ENCODE measurements around the gene SLC25A48. TPM values are rescaled to one million over a fixed set of nuclear protein-coding genes. Genes with fewer than 3 reads are reported as not detected.

SLC25A48 gene
- total RNA-seq, 1 donor from 2014 or later = not detected

DNA sequence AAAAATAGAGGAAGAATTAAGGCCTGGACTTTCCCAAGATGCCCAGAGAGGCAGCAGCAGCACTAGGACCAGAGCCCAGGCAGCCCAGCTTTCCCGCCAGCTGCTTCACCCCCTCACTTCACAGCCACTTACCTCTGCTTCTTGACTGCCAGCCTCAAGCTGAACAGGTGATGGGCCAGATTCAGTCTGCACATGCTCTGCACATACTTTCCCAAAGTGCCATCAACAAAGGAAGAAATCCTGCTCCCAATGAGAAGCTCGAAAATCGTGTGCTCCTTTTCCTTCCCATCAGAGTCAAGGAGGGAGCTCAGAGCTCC, 4.1 kb upstream of the SLC25A48 start:
- CTCF ChIA-PET = no interaction called here
- Mint-ChIP-seq H3K4me1 (peaks cover 4% of the 10 kb centered on the region), H3K27me3 (peaks cover 46% of the 10 kb centered on the region), H3K9me3 (no peaks in the 10 kb centered on the region), H3K4me3 (no peak overlapping the region), H3K36me3 (ENCODE audit: low read depth) (no peaks in the 10 kb centered on the region), H3K27ac (no peak overlapping the region)
- POLR2A ChIA-PET = no interaction called here
- TF ChIP-seq, protein P1, sequence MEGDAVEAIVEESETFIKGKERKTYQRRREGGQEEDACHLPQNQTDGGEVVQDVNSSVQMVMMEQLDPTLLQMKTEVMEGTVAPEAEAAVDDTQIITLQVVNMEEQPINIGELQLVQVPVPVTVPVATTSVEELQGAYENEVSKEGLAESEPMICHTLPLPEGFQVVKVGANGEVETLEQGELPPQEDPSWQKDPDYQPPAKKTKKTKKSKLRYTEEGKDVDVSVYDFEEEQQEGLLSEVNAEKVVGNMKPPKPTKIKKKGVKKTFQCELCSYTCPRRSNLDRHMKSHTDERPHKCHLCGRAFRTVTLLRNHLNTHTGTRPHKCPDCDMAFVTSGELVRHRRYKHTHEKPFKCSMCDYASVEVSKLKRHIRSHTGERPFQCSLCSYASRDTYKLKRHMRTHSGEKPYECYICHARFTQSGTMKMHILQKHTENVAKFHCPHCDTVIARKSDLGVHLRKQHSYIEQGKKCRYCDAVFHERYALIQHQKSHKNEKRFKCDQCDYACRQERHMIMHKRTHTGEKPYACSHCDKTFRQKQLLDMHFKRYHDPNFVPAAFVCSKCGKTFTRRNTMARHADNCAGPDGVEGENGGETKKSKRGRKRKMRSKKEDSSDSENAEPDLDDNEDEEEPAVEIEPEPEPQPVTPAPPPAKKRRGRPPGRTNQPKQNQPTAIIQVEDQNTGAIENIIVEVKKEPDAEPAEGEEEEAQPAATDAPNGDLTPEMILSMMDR (IDR thresholded peaks at IDR 0.05) = no peak
- DNase-seq (no peak), ATAC-seq (ENCODE audit: low read depth) (no peak)
- intact Hi-C loops (cut with micrococcal nuclease) = no loop called here

DNA sequence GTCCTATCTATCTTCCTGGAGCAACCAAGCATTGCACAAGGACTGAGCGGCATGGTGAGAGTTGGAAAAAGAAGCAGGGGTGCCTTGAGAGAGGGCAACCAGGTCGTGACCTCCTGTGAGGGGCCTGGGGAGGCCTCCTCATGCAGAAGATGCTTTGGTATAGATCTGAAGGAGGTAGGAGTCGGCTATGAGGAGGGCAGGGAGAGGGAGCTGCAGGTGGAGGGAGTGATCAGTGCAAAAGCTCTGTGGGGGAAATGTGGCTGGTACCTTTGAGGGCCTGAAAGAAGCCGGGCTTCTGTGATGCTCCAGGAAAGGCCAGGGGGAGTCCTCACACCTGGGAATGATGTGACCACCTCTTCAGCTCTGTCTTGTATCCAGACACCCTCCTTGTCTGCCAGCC, 3.6 kb upstream of the SLC25A48 start:
- Mint-ChIP-seq H3K4me3 (no peak overlapping the region), H3K9me3 (no peaks in the 10 kb centered on the region), H3K27ac (no peak overlapping the region), H3K36me3 (ENCODE audit: low read depth) (no peaks in the 10 kb centered on the region), H3K27me3 (peaks cover 46% of the 10 kb centered on the region), H3K4me1 (peaks cover 4% of the 10 kb centered on the region)
- CTCF ChIA-PET = no interaction called here
- ATAC-seq (ENCODE audit: low read depth) (no peak), DNase-seq (no peak)
- POLR2A ChIA-PET = no interaction called here
- TF ChIP-seq, protein P1 (IDR thresholded peaks at IDR 0.05) = no peak
- intact Hi-C loops (cut with micrococcal nuclease) = no loop called here

DNA sequence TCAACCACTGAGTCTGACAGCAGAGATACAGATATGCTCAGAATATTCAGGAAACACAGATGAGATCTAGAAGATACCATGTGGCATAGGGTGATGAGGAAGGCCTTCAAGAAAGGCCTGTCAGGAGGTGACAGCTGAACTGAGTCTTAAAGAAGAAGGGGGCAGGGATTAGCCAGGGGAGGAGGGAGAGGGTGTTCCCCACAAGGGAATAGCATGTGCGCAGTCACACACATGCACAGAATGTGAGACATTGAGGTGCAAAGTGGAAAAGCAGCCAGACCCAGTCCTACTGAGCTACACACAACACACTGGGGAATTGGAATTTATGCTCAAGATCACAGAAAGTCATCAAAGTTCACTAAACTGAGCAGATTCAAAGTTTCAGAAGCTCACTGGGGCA, 3.0 kb upstream of the SLC25A48 start:
- intact Hi-C loops (cut with micrococcal nuclease) = no loop called here
- H3K4me1 Mint-ChIP-seq = peaks cover 4% of the 10 kb centered on the region
- TF ChIP-seq, protein P1 (IDR thresholded peaks at IDR 0.05) = no peak
- POLR2A ChIA-PET = no interaction called here
- H3K36me3 Mint-ChIP-seq (ENCODE audit: low read depth) = no peaks in the 10 kb centered on the region
- H3K9me3 Mint-ChIP-seq = no peaks in the 10 kb centered on the region
- no peak overlapping the region for H3K27ac Mint-ChIP-seq
- peaks cover 49% of the 10 kb centered on the region for H3K27me3 Mint-ChIP-seq
- no peak overlapping the region for H3K4me3 Mint-ChIP-seq
- CTCF ChIA-PET = no interaction called here
- ATAC-seq (ENCODE audit: low read depth) = no peak
- no peak for DNase-seq

- no peak overlapping the region for H3K27ac Mint-ChIP-seq
- H3K4me3 Mint-ChIP-seq = no peak overlapping the region
- intact Hi-C loops (cut with micrococcal nuclease) = no loop called here
- peaks cover 4% of the 10 kb centered on the region for H3K4me1 Mint-ChIP-seq
- DNase-seq (no peak), ATAC-seq (ENCODE audit: low read depth) (no peak)
- ChIA-PET POLR2A (no interaction called here), CTCF (no interaction called here)
- TF ChIP-seq, protein P1 (IDR thresholded peaks at IDR 0.05) = no peak
- H3K27me3 Mint-ChIP-seq = peaks cover 51% of the 10 kb centered on the region
- H3K9me3 Mint-ChIP-seq = no peaks in the 10 kb centered on the region
- no peaks in the 10 kb centered on the region for H3K36me3 Mint-ChIP-seq (ENCODE audit: low read depth)
Observed at GRCh38 chr5:135831851-135832555, 2.5 kb upstream of the SLC25A48 start.

DNA sequence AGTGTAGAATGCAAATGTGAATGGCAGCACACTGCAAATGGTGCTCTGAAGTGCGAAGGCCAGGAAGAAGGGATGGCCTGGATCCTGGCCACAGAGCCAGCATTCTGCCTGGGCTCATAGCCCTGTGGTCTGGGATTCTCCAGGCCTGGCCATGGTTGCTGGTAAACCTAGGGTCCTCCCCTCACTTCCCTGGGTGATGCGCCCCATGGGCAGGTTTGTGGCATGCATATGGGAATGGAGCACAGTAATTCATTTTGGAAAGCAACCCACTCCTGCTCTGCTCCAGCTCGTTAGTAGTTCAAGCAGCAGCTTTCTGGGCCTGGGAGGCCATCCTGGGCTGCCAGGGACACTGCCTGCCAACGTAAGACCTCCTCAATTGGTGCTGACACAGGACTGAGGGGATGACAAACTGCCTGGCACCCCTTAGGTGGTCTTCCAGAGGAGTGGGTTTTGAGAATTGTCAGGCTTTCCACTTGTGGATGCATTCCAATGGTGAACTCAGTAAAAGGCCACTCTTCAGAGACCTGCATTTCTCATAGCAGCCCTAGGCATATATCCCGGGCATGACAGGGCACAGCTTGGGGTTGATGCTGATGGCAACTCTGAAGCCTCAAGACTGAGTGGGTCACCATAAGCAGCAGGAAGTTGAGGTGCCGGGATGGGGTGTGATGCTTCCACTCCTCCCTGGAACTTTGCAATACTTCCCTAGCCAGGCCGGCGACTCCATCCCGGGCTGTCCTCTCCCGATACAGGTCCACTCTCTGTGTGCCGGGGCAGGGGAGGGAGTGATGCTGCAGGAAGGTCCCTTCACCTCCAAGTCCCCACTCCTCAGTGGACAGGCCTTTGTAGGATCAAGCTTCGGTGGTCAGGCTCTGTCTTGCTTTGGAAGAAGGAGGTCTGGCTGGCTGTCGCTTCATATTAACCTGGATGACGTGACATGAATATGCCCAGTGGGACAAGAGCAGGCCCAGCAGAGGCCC, 1.2 kb upstream of the SLC25A48 start:
- Mint-ChIP-seq H3K27me3 (peaks cover 51% of the 10 kb centered on the region), H3K27ac (no peak overlapping the region), H3K9me3 (peaks cover 6% of the 10 kb centered on the region), H3K36me3 (ENCODE audit: low read depth) (no peaks in the 10 kb centered on the region), H3K4me3 (no peak overlapping the region), H3K4me1 (peaks cover 4% of the 10 kb centered on the region)
- CTCF ChIA-PET = no interaction called here
- TF ChIP-seq, protein P1 (IDR thresholded peaks at IDR 0.05) = no peak
- intact Hi-C loops (cut with micrococcal nuclease) = no loop called here
- ATAC-seq (ENCODE audit: low read depth) = no peak
- no peak for DNase-seq
- POLR2A ChIA-PET = no interaction called here
